GM19467 (cell line): Measurements from ENCODE around the gene SLC25A19.
A peak's percentile ranks its signal among the peaks of the same experiment; 100 is the strongest.
"Not testable (repeated sequence)": the region's sequence is repeated elsewhere in the genome, so short reads cannot be mapped to it uniquely, and the experiment has no call there.

Experiments
- ATAC-seq: cut with Tn5 transposase; IDR thresholded peaks from one replicate; pipeline ENCODE4 v1.9.1; 2021; ENCODE audit warnings: mild to moderate bottlenecking, moderate library complexity; ENCODE audit not compliant: unreplicated experiment

SLC25A19 gene

DNA sequence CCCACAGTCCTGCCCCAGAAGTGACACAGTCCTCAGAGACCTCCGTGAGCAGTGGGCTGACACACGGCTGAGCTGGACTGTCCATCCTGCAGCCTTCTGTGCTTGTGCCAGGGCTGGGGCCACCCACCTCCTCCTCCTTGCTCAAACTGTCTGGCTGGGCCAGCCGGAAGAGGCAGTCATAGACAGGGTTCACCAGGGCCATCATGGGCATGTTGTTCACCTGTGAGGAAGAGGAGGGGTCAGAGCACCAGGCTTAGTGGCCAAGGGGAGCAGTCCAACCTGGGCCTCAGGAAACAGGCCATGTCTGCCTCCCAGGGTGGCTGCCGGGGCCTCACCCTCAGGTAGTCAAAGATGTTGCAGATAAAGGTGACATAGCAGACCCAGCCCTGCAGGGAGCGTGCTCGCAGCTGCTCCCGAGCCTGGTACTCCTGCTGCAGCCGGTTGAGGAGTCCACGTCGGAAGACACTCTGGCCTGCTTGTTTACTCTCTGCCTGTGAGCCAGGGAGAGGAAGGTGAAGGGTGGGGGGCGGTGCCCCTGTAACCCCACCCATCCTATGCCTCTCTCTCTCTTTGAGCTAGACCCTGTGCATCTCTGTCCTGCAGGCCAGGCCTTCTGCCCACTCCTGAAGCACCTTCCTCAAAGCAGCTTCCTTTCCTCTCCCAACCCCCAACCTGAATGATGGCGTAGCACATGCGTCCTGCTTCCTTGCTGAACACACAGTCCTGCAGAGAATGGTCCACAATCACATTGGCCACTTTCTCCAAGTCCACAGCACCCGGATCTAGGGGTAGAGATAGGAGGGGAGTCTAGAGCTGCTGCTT is 21.6 kb downstream of the SLC25A19 start:
- no peak for ATAC-seq

GRCh38 chr17:75267153-75267410 is 22.2 kb downstream of the SLC25A19 start:
- ATAC-seq, result no peak

DNA sequence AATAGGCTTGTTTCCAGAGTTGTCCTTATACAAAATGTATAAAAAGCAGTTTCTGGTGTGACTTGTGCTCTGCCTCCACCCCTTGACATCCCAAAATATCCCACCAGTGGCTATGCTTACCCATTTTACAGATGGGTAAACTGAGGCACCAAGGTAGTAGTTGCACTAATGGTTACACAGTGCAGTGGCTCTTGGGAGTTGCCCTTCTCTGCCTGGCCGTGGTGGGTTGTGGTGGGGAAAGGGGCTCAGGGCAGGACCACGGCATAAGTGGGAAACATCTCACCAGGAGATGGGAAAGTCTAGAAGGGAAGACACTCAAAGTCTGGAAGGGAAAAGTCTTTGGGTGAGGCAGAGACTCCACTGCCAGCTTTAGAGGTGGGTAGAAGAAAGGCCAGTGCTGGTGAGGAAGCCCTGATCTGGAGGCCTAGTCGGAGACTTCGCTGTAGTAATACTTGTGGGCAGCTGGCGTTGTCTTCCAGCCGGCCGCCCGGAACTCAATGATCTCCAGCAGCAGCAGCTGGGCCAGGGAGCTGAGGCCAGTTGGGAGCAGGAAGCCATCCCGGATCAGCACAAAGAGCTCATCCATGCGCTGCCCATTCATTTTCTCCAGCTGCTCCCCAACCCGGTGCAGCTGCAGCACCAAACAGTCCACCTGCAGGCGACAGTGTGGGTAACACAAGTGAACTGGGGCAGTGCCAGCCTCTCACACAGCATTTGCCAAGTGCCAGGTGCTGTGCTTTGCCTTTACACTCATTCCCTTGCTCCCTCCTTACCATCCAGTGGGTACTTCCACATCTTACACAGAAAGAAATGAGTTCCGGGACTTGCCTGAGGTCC is 22.7 kb downstream of the SLC25A19 start:
- ATAC-seq, result no peak

DNA sequence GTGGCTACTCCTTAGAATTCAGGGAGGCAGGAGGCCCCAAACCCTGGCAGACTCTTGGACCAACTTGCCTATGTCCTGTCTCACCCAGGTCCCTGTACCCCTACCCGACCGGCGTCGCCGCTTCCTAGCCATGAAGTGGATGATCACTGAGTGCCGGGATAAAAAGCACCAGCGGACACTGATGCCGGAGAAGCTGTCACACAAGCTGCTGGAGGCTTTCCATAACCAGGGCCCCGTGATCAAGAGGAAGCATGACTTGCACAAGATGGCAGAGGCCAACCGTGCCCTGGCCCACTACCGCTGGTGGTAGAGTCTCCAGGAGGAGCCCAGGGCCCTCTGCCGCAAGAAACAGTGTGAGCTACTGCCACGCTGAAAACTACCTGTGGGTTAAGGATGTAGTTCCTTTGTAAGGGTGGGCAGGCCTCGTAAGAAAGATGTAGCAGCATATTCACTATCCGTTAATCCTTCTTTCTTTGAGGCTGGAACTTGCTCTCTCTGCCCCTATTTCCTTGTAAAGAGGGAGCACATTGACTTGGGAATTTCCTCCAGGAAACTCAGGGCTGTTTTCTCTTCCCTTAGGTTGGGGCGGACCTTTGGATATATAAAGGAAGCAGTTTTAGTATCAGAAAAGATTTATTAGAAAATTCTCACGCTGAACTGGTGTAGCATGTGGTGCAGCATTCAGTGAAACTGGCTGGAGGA is 23.5 kb downstream of the SLC25A19 start:
- ATAC-seq, result no peak

DNA sequence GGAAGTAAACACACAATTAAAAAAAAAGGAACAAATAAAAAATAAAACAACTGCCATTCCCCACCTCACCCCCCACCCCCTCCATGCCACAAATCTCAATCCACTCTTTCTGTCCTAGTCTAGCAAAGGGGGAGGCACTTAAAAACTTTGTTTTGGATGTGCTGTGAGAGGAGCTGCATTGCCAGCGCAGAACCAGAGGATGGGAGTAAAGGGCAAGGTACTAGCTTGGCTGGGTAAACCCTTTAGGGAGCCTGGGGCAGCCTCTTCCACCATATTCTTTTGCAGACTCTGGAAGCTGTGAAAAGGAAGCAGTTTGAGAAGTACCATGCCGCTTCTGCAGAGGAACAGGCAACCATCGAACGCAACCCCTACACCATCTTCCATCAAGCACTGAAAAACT is 26.2 kb downstream of the SLC25A19 start:
- ATAC-seq, result no peak

DNA sequence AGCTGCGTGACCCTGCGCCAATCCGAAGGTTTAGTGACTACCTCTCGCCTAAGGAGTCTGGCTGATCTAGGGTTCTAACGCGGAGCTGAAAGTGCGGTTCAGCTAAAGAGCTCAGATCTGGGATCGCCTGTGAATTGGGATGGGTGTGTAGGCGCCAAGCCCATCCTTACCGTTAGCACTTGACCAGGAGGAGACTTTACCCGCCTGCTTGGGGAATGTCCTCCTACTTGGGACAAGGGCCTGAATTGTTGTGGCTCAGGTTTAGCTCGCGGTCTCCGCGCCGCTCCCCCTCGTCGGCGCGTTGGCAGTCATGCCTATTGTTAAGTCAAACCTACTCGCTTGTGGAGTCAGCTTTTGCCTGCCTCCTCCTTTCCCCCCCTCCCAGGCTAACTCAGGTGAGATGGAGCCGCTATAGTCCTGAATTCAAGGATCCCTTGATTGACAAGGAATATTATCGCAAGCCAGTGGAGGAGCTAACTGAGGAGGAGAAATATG is 27.1 kb downstream of the SLC25A19 start:
- peak; percentile 7 for ATAC-seq

GRCh38 chr17:75261336-75262111 is 27.7 kb downstream of the SLC25A19 start, which contains the start of the genes GGA3 and MRPS7:
Gene GGA3, minus strand, starts transcription at chr17:75261606. Its CDS starts 19 bp downstream, at chr17:75261587.
Gene MRPS7, plus strand, starts transcription at chr17:75261879. Its CDS starts 22 bp downstream, at chr17:75261901.
- ATAC-seq, result peak; percentile 73

DNA sequence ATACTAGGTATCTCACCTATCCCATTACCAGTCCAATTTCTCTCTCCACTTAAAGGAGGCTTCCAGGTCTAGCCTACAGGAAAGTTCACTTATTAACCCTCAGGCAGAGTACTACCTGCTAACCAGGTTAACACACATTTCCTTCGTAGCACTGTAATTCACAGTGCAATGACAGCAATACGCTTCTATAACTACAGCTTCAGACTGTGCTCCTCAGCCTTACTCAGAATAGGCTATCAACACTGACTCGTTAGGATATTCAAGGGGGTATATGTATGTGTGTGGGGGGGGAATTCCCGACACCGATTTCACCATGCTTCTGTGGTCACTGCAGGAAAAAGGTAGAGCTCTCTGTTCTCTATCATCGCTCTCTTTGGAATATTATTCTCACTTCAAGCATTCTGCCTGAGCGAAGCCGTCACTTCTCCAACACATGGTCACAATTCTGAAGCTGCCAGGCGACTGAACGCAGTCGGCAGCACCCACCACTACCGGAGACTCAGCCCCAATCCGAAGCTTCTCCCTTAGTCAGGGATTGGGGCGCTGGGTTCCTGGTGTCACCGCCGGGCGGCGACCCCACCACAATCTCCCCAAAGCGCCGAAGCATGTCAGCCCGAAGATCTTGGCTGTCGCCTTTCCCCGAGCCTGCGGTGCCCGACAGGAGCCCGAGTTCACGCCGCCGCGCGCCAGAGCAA is 28.4 kb downstream of the SLC25A19 start:
- peak; percentile 17 for ATAC-seq

DNA sequence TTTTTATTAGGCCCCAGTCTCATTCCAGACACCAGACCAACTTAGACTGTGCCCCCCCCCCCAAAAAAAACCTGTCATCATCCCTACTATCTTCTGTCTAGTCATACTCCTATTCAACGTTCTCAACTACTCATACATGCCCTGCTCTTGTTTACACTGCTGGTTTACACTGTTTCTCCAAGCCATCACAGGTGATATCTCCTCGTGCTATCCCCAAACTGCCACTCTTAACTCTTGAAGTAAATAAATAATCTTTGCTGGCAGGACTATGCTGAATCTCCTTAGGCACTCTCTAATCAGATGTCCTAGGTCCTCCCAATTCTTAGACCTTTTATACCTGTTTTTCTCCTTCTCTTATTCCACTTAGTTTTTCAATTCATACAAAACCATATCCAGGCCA is 32.0 kb downstream of the SLC25A19 start:
- not testable (repeated sequence) for ATAC-seq

GRCh38 chr17:75255954-75256698 is 33.1 kb downstream of the SLC25A19 start:
- ATAC-seq, result not testable (repeated sequence)

DNA sequence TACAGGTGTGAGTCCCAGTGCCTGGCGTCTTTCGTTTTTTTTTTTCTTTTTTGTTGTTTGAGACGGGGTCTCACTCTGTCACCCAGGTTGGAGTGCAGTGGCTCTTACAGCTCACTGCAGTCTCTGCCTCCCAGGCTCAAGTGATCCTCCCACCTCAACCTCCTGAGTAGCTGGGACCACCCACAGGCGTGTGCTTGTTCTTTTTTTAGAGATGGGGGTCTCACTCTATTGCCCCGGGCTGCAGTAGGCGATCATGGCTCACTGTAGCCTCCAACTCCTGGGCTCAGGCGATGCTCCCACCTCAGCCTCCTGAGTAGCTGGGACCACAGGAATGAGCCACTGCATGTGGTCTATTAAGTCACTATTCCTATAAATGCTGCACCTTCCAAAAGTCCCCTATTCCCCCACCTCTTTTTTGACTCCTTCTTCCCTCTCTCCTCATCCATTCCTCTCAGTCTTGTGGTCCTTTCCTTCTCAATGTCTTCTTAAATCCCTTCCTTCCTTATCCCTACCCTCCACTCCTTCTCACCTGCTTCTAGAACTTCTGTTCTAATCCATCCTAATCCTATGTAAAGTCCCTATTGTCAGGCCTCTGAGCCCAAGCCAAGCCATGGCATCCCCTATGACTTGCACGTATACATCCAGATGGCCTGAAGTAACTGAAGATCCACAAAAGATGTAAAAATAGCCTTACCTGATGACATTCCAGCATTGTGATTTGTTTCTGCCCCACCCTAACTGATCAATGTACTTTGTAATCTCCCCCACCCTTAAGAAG is 37.0 kb downstream of the SLC25A19 start:
- ATAC-seq, result no peak

DNA sequence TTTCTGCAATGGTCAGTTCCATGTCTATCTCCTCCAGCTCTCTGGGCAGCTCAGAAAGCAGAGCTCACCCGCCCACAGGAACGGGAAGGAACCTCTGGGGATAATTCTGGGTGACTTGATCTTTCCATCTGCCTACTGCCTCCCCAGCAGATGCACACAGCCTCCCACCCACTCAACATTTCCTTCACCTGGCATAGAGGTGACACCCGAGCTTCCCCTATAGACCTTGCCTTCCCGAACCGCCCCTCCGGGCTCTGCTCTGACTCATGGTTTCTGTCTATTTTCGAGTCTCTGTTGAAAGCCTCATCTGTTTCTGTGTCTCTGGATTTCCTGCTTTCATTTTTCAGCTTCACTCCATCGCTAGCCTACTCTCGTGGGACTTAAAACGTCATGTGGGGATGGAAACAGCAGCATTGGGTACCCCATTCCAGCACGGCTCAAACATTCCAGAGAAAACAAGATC is 39.2 kb downstream of the SLC25A19 start:
- ATAC-seq, result peak; percentile 75

- ATAC-seq, result no peak
Measured at GRCh38 chr17:75249564-75249963, 39.7 kb downstream of the SLC25A19 start.

- ATAC-seq, result no peak
Measured at GRCh38 chr17:75246404-75246803, 42.8 kb downstream of the SLC25A19 start.

DNA sequence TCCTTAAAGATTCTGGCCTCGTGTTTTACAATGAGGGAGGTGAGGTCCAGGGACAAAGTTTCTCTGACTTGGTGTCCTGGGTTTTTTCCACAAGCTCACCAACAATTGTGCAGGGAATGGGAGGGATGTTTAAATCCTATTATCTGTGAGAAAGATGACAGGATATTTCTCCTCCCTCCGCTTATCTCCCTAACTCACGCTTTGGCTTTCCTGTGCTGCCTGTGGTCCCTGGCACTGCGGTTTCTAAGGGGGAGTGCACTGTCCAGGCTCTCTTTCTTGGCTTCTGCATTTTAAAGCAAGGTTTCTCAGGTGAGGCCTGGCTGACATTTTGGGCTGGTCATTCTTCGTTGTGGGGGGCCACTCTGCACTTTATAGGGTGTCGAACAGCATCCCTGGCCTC is 44.2 kb downstream of the SLC25A19 start:
- ATAC-seq, result no peak

- no peak for ATAC-seq
Measured at GRCh38 chr17:75244133-75244866, 44.9 kb downstream of the SLC25A19 start.

DNA sequence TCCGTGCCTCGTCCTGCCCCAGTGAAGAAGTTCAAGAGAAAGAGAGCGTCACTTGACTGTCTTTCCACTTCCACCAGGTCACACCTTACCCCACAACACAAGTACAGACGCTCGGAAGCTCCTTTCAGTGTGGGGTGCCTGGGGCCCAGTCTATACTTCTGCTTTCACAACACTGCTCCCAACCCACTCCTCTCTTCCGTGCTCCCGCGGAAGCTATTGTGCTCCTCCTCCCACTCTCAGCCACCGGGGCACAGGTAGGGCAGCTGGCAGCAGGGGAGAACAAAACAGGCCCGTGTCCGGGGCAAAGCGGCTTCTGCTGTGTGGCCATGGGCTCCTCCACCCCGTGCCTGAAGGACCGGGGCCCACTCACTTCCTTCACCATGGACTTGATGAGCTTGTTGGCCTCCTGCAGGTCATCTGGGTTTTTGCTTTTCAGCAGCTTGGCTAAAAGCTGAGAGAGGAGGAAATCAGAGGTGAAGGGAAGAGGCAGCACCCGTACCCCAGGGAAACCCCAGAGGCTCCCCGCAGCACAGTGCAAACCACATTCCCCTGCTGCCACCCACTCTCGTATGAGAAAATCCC is 46.7 kb downstream of the SLC25A19 start:
- ATAC-seq, result no peak
